NCI-H345 (cell line): ENCODE data around the gene GNAT1.
"Not testable (repeated sequence)": the region's sequence is repeated elsewhere in the genome, so short reads cannot be mapped to it uniquely, and the experiment has no call there.

Experiments used
- DNase-seq: peaks from one replicate; lab custom pipeline; 2025; lab: John Stamatoyannopoulos, UW

Gene GNAT1

GRCh38 chr3:50203113-50203808 is 11.9 kb downstream of the GNAT1 start:
- no peak for DNase-seq

DNA sequence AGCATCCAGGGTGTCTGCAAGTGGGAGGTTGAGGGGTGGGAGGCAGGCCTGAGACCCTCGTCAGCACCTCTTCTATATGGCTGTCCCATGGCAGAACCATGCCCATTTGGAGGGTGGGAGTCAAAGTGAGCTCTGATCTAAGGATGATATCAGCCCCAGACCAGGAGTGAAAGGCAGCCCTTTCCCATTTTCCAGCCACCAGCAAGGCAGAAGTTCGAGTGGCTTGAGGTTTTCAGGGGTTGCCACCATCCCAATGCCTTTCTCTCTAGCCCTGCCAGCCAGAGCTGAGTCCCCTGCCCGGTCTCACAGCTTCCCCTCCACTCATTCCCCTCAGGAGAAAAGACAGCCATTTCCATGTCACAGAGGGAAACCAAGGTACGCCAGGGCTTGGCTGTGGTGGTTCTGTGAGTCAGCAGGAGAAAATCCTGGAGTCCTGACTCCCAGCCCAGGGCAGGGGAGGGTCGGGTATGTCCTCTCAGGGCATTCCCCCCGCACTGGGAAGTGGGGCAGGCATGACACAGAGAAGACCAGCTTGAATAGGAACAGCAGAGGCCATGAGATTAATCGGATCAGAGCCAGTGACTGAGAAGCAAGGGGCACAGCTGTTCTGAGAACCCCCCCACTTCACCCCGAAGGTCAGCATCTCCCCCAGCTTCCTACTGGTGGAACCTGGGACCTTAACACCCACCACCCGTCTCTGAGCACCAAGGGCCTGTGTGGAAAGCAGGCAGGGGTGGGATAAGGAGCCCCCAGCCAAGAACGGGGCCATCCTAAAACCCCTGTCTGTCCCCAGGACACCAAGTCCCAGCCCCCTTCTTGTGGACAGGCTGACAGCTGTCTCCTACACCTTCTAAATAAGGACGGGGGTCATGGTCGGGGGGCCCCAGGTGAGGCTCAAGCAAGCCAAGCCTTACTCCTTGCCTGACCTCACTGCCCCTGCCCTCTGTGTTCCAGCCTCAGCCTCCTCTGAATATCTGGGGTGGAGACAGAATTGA is 12.7 kb downstream of the GNAT1 start:
- DNase-seq = no peak

DNA sequence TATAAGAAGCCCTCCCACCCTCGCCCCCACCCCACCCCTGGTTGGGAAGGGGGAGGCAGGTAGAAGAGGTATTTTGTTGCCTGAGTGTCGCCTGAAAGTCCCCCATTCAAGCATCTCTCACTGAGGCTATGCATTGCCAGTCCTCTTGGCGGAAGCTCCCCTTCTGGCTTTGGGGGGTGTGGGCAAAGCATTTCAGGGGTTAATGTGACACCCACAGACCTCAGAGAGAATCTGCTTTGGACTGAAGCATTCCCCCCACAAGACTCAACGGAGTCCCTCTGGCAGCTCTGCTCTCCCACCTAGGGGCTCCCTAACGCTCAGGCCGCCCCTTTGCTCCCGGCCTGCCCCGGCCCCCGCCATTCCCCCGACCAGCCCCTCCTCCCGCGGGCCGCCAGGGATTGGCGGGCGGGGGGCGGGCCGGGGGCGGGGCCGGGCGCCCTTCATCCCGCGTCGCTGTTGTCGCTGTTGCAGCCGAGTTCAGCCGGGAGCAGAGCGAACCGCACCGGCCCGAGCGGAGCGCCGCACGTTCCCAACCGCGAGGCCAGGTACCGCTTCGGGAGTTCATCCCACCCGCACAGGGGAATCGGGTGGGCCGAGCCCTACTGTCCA is 13.5 kb downstream of the GNAT1 start, which contains the start of gene SLC38A3:
SLC38A3 (plus strand) TSS at position 468 of the 609 bp plus-strand sequence. CDS start 8,929 bp downstream, outside the sequence.
- DNase-seq = peak; percentile 6

DNA sequence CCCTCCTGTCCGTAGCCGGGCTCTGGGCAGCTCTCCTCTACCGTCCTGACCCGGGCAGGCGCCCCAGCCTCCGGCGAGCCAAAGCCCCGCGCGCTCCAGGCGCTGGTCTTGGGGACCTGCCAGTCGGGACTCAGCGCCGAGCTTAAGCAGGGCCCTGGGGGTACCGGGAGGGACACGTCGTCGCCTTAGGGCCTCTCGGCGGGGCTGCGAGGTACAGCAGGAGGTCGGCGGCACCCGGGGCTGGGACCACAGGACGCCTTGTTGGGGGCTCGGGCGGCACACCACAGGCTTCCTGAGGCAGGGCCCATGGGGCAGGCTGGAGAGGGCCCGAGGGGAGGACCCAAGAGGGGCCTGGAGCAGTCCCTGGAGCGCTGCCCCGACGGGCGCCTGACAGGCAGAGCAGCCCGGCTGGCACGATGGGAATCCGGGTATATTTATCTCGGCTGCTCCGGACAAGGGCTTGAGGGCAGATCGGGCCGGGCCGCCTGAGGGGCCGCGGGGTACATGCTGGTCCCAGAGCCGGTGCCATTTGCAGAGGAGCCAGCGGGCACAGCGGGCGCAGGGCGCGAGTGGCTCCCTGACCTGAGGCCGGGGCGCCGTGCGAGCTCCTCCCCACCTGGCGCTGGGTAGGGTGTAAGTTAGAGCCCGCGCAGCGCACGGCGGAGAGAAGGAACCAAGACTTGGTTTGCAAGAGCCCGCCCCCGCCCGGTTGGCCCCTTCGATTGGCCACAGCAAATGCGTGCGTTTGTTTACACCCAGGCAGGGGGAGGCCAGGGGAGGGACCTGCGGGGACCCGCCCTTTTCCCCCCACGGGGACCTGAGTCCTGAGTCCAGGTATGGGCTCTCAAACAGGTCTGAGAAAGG is 14.2 kb downstream of the GNAT1 start:
- DNase-seq = no peak

DNA sequence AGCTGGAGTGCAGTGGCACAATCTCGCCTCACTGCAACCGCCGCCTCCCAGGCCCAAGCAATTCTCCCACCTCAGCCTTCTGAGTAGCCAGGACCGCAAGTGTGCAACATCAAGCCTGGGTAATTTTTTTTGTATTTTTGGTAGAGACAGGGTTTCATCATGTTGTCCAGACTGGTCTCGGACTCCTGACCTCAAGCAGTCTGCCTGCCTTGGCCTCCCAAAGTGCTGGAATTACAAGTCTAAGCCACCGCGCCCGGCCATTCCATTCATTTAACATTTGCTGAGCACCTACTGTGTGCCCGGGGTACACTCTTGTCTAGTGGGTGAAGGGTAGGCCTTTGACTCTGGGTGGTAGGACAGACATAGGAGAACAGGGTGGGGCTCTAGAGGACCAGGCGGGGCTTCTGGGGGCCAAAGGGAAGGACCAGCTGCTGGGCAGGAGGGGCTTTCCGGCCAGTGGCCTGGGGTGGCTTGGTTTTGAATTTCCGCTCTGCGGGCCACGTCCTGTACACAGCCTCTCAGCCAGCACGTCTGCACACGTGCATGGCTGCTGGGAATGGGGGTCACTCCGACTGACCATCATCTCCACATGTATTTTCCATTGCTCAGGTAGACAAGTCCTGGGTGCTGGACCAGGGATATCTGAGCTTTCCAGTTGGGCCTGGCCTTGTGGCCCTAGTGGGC is 16.1 kb downstream of the GNAT1 start:
- DNase-seq = no peak

DNA sequence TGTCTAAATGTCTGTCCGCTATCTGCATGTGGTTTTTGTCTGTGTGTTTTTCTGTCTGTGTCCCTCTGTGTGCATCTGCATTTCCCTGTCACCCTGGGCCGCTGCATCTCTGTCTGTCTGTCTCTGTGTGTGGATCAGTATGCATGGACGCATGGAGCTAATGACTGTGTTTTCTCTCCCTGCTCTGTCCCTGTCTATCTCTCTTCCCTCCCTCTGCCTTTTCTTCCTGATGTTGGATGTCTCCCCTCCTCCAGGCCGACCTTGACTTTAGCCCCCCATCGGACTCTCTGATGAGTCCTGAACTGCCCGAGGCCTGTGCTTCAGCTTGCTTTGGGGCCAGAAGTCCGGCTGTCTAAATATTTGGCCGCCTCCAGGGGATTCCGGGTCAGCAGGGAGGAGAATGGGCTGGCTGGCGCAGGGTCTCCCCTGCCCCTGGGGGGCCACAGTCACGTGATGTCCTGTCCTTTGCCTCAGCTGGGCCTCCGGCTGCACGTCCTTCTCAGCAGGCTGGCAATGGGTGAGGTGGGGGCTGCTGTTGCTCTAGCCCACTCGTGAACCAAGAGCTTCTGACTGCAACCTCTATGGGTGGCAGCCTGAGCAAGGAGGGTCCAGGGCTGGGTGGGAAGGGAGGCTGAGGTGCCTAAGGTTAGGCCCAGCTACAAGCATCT is 17.4 kb downstream of the GNAT1 start:
- no peak for DNase-seq

DNA sequence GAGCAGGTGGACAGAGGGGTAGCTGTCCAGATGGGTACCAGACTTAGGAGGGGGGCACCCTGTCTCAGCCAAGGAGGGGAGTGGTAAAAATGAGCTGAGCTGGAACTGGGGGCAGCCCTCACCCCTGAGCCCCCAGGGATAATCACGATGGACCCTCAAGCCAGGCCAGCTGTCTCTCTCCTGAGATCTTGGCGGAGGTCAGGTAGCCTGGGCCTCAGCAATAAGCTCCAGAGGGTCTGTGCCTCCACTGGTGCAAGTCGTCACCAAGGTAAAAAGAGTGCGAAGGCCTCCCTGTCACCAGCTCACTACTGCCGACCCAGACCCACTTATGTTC is 18.7 kb downstream of the GNAT1 start:
- no peak for DNase-seq

DNA sequence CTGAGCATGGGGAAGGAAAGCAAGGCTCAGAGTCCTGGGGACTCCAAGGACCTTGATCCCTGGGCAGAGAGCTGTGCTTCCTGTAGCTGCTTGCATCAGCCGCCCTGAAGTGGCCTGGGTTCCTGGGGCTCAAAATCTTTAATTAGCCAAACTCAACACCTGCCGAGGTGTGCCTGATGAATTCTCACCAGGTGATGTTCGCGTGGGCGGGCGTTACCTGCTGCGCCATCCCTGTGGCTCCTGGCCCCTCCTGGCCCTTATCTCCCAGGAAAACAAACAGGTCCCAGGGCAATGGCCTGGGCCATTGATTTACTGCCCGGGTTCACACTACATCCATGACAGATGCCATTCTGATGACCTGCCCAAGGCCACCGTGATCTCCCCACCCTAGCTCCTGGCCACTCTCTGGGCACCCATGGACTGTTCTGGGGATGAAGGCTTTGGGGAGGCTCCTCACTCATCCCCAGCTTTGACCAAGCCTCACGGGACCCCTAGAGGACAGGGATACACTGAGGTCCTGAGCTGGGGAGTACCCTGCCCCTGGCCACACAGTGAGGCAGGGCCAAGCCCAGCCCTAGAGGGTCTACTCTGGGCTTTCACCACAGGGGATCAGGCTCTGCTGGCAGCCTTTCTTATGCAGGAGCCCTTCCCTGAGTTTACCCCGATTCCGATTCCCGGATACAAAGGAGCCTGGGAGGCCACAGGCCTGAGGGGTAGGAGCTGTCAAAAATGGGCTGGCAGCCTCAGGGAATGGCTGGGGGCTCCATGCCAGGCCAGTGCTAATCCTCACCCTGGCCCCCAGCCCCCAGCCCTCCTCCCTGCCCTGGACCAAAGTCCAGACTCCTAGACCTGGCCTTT is 19.3 kb downstream of the GNAT1 start:
- DNase-seq = peak; percentile 34

GRCh38 chr3:50211368-50211717 is 19.9 kb downstream of the GNAT1 start:
- not testable (repeated sequence) for DNase-seq

- DNase-seq = no peak
Measured at GRCh38 chr3:50211930-50212329, 20.5 kb downstream of the GNAT1 start.

GRCh38 chr3:50212502-50212901 is 21.1 kb downstream of the GNAT1 start:
- no peak for DNase-seq

DNA sequence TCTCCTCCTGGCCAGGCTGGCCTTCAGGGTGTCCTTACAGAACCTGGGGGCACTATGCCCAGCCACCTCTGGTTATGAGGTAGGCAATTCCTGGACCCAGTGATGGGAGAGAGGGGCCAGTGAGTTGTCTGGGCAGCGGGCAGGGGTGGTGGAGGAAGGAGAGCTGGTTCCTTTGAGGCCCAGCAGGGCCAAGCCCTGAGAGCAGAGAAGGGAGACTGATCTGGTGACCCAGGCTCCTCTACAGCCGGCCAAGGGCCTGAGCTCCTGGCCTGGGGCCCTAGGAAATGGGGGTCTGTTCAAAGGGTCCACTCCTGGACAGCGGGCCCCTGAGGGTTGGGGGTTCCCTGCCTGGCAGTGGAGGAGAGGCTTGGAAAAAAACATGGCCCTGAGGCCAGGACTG is 21.6 kb downstream of the GNAT1 start:
- no peak for DNase-seq

DNA sequence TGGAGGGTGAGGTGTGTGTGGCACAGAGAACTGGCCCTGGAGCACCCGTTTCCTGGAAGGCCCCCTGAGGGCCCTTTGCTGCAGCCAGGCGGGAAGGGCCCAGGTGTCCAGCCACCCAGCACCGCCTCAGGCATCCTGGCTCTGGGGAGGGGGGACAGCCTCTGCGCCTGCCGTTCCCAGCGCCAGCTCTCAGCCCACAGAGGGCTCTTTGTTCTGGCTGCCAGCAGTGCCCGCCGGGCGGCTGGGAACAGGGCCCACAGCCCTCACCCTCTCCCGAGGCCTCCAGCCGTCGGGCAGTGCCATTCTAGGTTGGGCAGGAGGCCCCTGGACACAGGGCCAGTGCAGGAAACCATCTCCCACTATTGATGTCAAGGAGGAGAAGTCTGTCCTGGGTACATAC is 22.0 kb downstream of the GNAT1 start:
- no peak for DNase-seq

GRCh38 chr3:50214824-50215223 is 23.4 kb downstream of the GNAT1 start:
- no peak for DNase-seq

- no peak for DNase-seq
Measured at GRCh38 chr3:50215529-50215928, 24.1 kb downstream of the GNAT1 start.

- DNase-seq = no peak
Measured at GRCh38 chr3:50217681-50218080, 26.3 kb downstream of the GNAT1 start.

GRCh38 chr3:50218448-50218847 is 27.0 kb downstream of the GNAT1 start:
- no peak for DNase-seq

- DNase-seq = no peak
Measured at GRCh38 chr3:50219285-50219684, 27.9 kb downstream of the GNAT1 start.

DNA sequence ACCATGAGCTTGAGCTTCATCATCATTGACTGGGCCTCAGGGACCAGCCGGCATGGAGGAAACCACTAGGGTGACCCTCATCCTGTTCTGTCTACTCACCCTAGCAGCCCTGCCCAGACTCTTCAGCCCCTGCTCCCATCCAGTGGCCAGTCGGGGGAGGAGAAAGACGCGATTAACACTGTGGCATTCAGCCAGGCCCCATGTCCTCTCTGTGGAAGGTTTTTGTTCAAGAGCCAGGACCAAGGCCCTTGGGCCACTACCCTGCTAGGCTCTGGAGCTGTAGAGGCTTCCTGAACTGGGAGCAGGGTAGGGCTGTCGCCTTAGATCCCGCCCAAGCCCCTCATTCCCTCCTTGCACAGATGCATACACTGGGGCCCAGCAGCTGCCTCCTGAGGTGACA is 28.7 kb downstream of the GNAT1 start:
- no peak for DNase-seq

DNA sequence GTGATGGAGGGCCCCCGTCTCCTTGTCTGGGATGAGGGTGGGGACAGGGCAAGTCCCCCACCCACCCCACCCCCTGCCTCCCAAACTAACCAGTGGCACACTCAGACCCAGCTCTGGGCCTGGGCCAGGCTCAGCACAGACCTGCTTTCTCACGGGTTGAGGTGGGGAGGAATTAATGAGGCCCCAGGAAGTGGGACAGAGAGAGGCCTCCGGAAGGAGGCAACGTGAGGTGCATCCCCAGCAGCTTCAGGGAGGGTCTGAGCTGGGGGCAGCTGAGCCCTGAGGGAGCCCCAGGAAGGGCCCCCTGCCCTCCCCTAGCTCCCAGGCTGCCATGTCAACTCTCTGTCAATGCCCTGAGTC is 29.6 kb downstream of the GNAT1 start:
- no peak for DNase-seq
